Thyroid gland (tissue), 4 donors: ENCODE measurements around the gene CPA2.

ENCODE experiments used
- CTCF ChIP-seq, 6 experiments: fragments of 200-600 bp in 3 of 6; fragments of 450-650 bp in 3 of 6; sonication (generic) in 3 of 6; IDR thresholded peaks; one replicate each; pipeline ENCODE4 v1.5.1; 2016 to 2019; ENCODE audit warnings: antibody characterized with exemption in 6 of 6, mild to moderate bottlenecking in 2 of 6, inconsistent platforms in 1 of 6, moderate library complexity in 1 of 6
- POLR2A ChIP-seq, 2 donors: fragments of 450-650 bp; IDR thresholded peaks; one replicate each; pipeline ENCODE4 v1.6.1; 2017; ENCODE audit warnings: antibody characterized with exemption in 2 of 2, mild to moderate bottlenecking in 2 of 2, moderate library complexity in 1 of 2

- TF ChIP-seq CTCF (IDR thresholded peaks at IDR 0.05) (no peak), POLR2A (IDR thresholded peaks at IDR 0.05) (no peak)
These were observed 63.0 kb downstream of the CPA2 start for GRCh38 chr7:130329681-130330080.
